Coronary artery (tissue), 2 donors: ENCODE results near the gene CMTM4.

Source experiments
- DNase-seq: peaks from one replicate; pipeline ENCODE4 v3.0.0-alpha.2; 2017; ENCODE audit warnings: low spot score
- H3K27ac ChIP-seq, 2 donors: fragments of 200-600 bp; sonication (generic); one replicate each; pipeline ENCODE4 v1.5.1; 2016 to 2019
- H3K4me3 ChIP-seq: fragments of 200-600 bp; sonication (generic); 2 replicates; pipeline ENCODE4 v1.5.1; 2016; ENCODE audit warnings: mild to moderate bottlenecking, moderate library complexity
- TF ChIP-seq, protein P1 (sequence below): fragments of 200-600 bp; sonication (generic); IDR thresholded peaks from one replicate; pipeline ENCODE4 v1.5.1; 2019; ENCODE audit warnings: antibody characterized with exemption

Gene CMTM4

DNA sequence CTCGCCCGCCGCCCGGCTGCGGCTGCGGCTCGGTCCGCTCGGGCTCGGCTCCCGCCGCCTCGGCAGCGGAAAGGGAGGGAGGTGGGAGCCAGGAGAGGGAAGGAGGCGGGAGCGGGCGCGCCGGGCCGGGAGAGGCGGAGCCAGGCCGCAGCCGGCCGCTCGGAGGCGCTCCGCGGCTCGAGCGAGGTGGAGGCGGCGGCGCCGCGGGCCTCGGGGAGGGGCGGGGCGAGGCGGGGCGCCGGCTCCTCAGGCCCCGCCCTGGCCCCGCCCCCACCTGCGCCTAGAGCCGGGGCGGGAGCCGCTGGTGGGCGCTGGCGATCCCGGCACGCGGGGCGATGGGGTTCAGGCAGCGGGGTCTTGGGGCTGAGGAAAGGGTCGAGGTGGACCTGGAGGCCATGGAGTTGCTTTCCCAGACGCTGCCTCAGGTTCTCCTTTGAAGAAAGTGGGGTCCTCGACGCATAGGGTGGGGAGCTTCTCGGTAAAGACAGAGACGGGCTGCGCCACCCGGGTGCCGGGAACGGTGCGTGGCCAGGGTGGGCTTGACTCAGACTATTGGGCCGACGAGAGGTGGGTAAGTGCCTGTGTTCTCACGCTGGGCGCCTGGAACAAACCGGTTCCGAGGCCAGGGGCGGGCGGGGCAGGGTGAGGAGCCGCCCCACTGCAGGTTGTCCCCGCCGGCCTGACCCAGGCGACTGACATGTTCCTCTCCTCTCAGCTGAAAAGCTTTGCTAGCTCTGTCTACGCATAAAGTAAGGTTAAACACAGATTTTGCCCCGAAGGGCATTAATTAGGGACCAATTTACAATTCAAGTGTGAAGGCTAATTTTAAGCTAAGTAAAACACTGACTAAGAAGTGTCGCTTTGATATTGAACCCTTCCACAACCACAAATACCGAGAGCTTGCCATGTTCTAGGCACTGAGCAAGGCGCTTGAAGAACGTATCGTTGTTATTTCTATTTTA, at the start of gene CMTM4:
TSS of gene CMTM4 (minus strand) at position 75 of the 962 bp plus-strand sequence. CDS start 218 bp downstream, outside the sequence.
- Histone ChIP-seq H3K4me3 (peak within 1 kb of the TSS; percentile 89), H3K27ac (peak within 1 kb of the TSS; percentile 59 to 87)
- TF ChIP-seq, protein P1, sequence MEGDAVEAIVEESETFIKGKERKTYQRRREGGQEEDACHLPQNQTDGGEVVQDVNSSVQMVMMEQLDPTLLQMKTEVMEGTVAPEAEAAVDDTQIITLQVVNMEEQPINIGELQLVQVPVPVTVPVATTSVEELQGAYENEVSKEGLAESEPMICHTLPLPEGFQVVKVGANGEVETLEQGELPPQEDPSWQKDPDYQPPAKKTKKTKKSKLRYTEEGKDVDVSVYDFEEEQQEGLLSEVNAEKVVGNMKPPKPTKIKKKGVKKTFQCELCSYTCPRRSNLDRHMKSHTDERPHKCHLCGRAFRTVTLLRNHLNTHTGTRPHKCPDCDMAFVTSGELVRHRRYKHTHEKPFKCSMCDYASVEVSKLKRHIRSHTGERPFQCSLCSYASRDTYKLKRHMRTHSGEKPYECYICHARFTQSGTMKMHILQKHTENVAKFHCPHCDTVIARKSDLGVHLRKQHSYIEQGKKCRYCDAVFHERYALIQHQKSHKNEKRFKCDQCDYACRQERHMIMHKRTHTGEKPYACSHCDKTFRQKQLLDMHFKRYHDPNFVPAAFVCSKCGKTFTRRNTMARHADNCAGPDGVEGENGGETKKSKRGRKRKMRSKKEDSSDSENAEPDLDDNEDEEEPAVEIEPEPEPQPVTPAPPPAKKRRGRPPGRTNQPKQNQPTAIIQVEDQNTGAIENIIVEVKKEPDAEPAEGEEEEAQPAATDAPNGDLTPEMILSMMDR, result no peak
- DNase-seq, result peak; percentile 89

- H3K27ac ChIP-seq, result no peak overlapping the region
- no peak for DNase-seq
- H3K4me3 ChIP-seq, result no peak overlapping the region
- TF ChIP-seq, protein P1, result no peak
Observed at GRCh38 chr16:66746048-66746447, 49.5 kb upstream of the CMTM4 start.

DNA sequence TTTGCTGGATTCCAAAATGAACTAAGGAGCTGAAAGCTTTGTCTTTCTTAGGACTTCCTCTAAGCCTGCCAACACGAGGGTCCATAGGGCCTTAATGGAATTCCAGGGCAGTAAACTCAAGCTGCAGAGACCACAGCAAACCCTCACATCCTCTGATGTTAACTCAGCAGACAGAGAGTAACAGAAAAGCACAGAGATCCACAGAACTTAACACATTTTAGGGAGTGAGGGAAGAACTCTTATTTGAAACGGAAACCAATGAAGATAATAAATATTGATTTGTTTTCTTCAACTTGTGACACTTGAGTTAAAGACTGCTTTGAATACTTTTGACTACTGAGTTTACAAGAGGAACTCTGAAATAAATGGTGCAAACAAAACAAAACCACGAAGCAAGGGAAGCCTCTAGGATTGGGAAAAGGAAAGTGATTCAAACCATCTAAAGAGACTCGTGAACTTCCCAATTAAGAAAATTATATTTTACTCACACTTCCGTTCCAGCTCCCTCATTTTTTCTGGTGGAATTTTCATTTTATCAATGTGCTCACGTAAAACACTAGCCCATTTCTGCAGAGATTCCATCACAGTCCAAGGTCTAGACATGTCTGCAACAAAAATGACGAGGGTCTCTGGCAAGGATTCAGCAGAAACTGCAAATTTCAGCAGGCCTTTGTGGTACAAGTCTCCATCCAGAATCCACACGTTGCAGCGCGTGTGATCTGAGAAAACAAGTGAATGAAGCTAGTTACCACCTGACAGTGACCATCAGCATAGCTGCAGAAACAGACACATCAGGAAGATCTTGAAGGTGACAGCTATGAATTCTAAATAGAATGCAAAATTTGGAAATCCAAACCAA, 45.6 kb upstream of the CMTM4 start:
- H3K27ac ChIP-seq, result peak overlapping the region; percentile 58 to 84
- no peak overlapping the region for H3K4me3 ChIP-seq
- TF ChIP-seq, protein P1, result no peak
- no peak for DNase-seq

- Histone ChIP-seq H3K4me3 (peak overlapping the region; percentile 55), H3K27ac (peak overlapping the region; percentile 58 to 86)
- TF ChIP-seq, protein P1, result no peak
- peak; percentile 94 for DNase-seq
Observed at GRCh38 chr16:66741169-66741900, 44.8 kb upstream of the CMTM4 start.

- no peak for DNase-seq
- TF ChIP-seq, protein P1, result no peak
- peak overlapping the region; percentile 58 to 86 for H3K27ac ChIP-seq
- peak overlapping the region; percentile 55 for H3K4me3 ChIP-seq
Observed at GRCh38 chr16:66740533-66740932, 44.0 kb upstream of the CMTM4 start.

DNA sequence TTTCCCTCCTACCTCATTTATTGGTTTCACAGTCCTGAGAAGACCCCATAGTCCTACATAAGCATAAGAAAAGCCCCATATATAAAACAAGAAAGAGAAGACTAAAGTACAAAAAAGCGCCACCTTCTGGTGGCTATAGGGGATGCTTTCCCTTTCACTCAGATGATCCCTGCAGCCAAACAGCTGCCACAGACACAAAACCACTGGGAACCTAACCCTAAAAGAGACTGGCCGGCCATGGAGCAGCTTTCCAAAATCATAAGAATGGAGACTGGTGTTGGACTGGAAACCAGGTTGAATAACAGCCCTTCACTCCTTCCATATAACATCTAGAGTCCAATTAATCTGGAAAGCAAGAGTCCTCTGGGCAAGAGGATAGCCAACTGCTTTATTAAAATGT, 43.5 kb upstream of the CMTM4 start:
- DNase-seq, result no peak
- Histone ChIP-seq H3K27ac (peak overlapping the region; percentile 58 to 86), H3K4me3 (no peak overlapping the region)
- TF ChIP-seq, protein P1, result no peak
